Neural progenitor cell (in vitro differentiated cells): ENCODE results near the gene KCNG3.

Experiments used
- EZH2 ChIP-seq: fragments of 200-600 bp; sonication (generic); IDR thresholded peaks from 2 replicates; pipeline ENCODE4 v1.6.1; 2017; ENCODE audit warnings: antibody characterized with exemption, mild to moderate bottlenecking, moderate library complexity
- EZH2phosphoT487 ChIP-seq: fragments of 200-600 bp; sonication (generic); IDR thresholded peaks from 2 replicates; pipeline ENCODE4 v1.6.1; 2017; ENCODE audit warnings: antibody characterized with exemption
- TF ChIP-seq, protein P1 (sequence below): fragments of 200-600 bp; sonication (generic); IDR thresholded peaks from 2 replicates; pipeline ENCODE4 v1.5.1; 2017; ENCODE audit warnings: antibody characterized with exemption, mild to moderate bottlenecking

DNA sequence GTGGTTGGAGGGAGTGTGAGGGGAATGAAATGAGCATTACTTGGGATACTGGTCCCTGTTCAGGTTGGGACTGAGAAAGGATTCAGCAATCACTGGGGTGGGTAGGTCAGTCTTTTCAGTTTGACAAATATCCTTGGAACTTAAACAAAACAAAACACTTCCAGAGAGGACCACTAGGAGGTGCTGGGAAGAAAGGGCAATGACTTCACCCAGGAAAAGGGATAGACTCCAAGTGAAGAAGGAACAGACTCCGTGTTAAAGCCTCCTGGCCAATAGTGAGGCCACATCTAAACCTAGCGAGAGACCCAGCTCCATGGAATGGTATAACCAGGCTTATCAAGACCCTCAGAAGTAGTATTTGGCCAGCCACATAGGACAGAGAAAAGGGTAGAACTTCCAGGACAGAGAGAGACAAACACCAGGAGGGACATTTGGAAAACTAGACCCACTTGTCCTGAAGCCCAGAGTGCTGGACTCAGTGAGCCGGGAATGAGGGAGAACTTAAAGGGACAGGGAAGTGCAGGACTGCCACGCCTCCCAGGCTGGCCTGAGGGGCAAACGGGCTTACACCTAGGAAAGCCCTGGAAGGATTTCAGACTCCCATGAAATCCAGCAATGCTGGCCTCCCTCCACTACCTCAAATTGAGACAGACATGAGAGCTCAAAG is 19.6 kb upstream of the KCNG3 start:
- TF ChIP-seq EZH2, result no peak
- TF ChIP-seq, protein P1, sequence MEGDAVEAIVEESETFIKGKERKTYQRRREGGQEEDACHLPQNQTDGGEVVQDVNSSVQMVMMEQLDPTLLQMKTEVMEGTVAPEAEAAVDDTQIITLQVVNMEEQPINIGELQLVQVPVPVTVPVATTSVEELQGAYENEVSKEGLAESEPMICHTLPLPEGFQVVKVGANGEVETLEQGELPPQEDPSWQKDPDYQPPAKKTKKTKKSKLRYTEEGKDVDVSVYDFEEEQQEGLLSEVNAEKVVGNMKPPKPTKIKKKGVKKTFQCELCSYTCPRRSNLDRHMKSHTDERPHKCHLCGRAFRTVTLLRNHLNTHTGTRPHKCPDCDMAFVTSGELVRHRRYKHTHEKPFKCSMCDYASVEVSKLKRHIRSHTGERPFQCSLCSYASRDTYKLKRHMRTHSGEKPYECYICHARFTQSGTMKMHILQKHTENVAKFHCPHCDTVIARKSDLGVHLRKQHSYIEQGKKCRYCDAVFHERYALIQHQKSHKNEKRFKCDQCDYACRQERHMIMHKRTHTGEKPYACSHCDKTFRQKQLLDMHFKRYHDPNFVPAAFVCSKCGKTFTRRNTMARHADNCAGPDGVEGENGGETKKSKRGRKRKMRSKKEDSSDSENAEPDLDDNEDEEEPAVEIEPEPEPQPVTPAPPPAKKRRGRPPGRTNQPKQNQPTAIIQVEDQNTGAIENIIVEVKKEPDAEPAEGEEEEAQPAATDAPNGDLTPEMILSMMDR, result peak; percentile 70
- TF ChIP-seq EZH2phosphoT487, result no peak
